HepG2 (cell line): ENCODE data around the gene COPS6.

ENCODE experiments used
- EP300 ChIP-seq, 3 experiments: sonication (generic) in 1 of 3; formaldehyde crosslinking in 1 of 3; IDR thresholded peaks; 2 replicates each; pipeline versions ENCODE4 v1.5.1 to v1.6.1; 2011 to 2020; ENCODE audit warnings: low read depth in 2 of 3, low read length in 2 of 3, borderline replicate concordance in 1 of 3, improper control_type of control experiment in 1 of 3, mild to moderate bottlenecking in 1 of 3, missing genetic modification reagents in 1 of 3, moderate library complexity in 1 of 3
- EZH2 ChIP-seq: conservative IDR thresholded peaks from 2 replicates; pipeline ENCODE4 v1.6.1; 2012; ENCODE audit warnings: mild to moderate bottlenecking, low read depth, low read length, moderate library complexity
- FOXA3 ChIP-seq: IDR thresholded peaks from 2 replicates; pipeline ENCODE4 v1.6.1; 2016; ENCODE audit warnings: missing genetic modification reagents, missing compliant biosample characterization
- HNF4G ChIP-seq, 2 experiments: sonication (generic) in 1 of 2; formaldehyde crosslinking in 1 of 2; IDR thresholded peaks; 2 replicates each; pipeline versions ENCODE4 v1.4.0 to v1.6.1; 2011 to 2020; ENCODE audit warnings: borderline replicate concordance in 2 of 2, low read depth in 2 of 2, mild to moderate bottlenecking in 2 of 2, low read length in 1 of 2, missing genetic modification reagents in 1 of 2, moderate library complexity in 1 of 2
- JUND ChIP-seq: sonication (generic); formaldehyde crosslinking; IDR thresholded peaks from 2 replicates; pipeline ENCODE4 v1.8.0; 2022; ENCODE audit warnings: mild to moderate bottlenecking, missing genetic modification reagents
- NFIC ChIP-seq: IDR thresholded peaks from 2 replicates; pipeline ENCODE4 v1.6.1; 2012; ENCODE audit warnings: mild to moderate bottlenecking, low read length, inconsistent platforms
- POLR2A ChIP-seq, 2 experiments: IDR thresholded peaks; 2 replicates each; pipeline ENCODE4 v1.6.1; 2011; ENCODE audit warnings: low read depth in 2 of 2, low read length in 2 of 2, mild to moderate bottlenecking in 1 of 2, moderate library complexity in 1 of 2; ENCODE audit not compliant: insufficient read depth in 1 of 2
- RAD21 ChIP-seq: fragments of 450-650 bp; formaldehyde crosslinking; IDR thresholded peaks from 2 replicates; pipeline ENCODE4 v1.5.0; 2020; ENCODE audit warnings: mild to moderate bottlenecking
- SMARCC2 ChIP-seq: fragments of 450-650 bp; IDR thresholded peaks from 2 replicates; pipeline ENCODE4 v1.6.1; 2017; ENCODE audit warnings: antibody characterized with exemption, mild to moderate bottlenecking
- SP1 ChIP-seq, 2 experiments: fragments of 450-650 bp in 1 of 2; sonication (generic) in 1 of 2; formaldehyde crosslinking in 1 of 2; IDR thresholded peaks; 2 replicates each; pipeline versions ENCODE4 v1.4.0 to v1.6.1; 2016 to 2020; ENCODE audit warnings: missing genetic modification reagents in 1 of 2
- SRF ChIP-seq: IDR thresholded peaks from 2 replicates; pipeline ENCODE4 v1.6.1; 2011; ENCODE audit warnings: mild to moderate bottlenecking, low read depth, low read length, moderate library complexity
- TF ChIP-seq, protein P1 (sequence below): sonication (generic); formaldehyde crosslinking; IDR thresholded peaks from 2 replicates; pipeline ENCODE4 v1.5.0; 2020; ENCODE audit warnings: mild to moderate bottlenecking, missing genetic modification reagents, moderate library complexity

DNA sequence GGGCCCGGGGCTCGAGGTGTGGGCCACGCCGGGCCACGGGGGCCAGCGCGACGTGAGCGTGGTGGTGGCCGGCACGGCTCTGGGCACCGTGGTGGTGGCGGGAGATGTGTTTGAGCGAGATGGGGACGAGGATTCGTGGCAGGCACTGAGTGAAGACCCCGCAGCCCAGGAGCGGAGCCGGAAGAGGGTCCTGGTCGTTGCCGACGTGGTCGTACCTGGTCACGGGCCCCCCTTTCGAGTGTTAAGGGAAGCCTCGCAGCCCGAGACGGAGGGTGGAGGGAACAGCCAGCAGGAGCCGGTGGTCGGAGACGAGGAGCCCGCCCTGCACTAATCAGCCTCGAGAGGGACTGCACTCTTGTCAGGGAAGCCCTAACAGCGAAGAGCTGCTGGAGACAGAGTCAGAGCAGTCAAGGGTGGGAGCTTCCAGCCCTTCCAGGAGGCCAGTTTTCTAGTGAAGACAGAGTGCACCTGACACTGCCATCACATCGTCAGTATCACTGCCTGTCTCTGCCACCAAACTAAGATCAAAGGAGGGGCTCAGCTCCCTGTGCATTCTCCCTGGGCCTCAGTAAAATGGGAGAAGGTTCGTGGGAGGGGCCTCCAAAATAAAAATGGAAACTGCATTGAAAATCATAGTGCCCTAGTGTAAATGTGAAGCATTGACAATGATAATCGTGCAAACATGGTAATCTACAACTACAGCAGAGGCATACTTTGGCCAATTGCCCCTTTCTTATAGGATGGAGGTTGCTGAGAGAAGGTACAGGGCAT lies 39.3 kb downstream of the COPS6 start:
- TF ChIP-seq EZH2 (no peak), NFIC (no peak), JUND (CRISPR knock-in tag) (no peak), EP300 (IDR thresholded peaks at IDR 0.05; ENCODE audit: low read depth in 2 of 2, low read length in 2 of 2) (no peak), EP300 (CRISPR knock-in tag; IDR thresholded peaks at IDR 0.05; ENCODE audit: borderline replicate concordance) (no peak), SRF (no peak), RAD21 (CRISPR knock-in tag) (no peak), SMARCC2 (no peak), POLR2A (IDR thresholded peaks at IDR 0.05; ENCODE audit: insufficient read depth in 1 of 2, low read depth in 2 of 2, low read length in 2 of 2) (0 out of 4 replicates have a peak, but pooled peaks of 1 of the 2 experiments have one; percentile 32), HNF4G (IDR thresholded peaks at IDR 0.05; ENCODE audit: borderline replicate concordance, low read depth, low read length) (no peak), HNF4G (CRISPR knock-in tag; IDR thresholded peaks at IDR 0.05; ENCODE audit: borderline replicate concordance, low read depth) (no peak), SP1 (IDR thresholded peaks at IDR 0.05) (no peak), SP1 (CRISPR knock-in tag; IDR thresholded peaks at IDR 0.05) (no peak), FOXA3 (no peak)
- TF ChIP-seq, protein P1, sequence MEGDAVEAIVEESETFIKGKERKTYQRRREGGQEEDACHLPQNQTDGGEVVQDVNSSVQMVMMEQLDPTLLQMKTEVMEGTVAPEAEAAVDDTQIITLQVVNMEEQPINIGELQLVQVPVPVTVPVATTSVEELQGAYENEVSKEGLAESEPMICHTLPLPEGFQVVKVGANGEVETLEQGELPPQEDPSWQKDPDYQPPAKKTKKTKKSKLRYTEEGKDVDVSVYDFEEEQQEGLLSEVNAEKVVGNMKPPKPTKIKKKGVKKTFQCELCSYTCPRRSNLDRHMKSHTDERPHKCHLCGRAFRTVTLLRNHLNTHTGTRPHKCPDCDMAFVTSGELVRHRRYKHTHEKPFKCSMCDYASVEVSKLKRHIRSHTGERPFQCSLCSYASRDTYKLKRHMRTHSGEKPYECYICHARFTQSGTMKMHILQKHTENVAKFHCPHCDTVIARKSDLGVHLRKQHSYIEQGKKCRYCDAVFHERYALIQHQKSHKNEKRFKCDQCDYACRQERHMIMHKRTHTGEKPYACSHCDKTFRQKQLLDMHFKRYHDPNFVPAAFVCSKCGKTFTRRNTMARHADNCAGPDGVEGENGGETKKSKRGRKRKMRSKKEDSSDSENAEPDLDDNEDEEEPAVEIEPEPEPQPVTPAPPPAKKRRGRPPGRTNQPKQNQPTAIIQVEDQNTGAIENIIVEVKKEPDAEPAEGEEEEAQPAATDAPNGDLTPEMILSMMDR (CRISPR knock-in tag): no peak
